GM21367 (cell line): ENCODE data around the gene GBP2.
A peak's percentile ranks its signal among the peaks of the same experiment; 100 is the strongest.

Experiments used
- ATAC-seq: cut with Tn5 transposase; IDR thresholded peaks from one replicate; pipeline ENCODE4 v1.9.1; 2021; ENCODE audit not compliant: unreplicated experiment

GBP2 gene

DNA sequence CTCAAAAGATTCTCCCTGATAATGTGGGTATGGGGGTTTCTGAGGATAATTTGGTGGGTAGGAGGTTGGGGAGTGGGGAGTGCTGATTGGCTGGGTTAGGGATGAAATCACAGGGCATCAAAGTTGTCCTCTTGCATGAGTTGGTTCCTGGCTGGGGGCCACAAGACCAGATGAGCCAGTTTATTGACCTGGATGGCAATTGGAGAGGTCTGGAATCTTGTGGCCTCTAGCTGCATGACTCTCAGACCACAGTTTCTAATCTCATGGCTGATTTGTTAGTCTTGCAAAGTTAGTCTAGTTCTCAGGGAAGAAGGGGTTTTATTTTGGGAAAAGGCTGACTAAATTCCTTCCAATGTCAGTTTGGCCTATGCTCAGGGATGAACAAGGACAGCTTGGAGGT is 57.6 kb downstream of the GBP2 start:
- ATAC-seq, result no peak

DNA sequence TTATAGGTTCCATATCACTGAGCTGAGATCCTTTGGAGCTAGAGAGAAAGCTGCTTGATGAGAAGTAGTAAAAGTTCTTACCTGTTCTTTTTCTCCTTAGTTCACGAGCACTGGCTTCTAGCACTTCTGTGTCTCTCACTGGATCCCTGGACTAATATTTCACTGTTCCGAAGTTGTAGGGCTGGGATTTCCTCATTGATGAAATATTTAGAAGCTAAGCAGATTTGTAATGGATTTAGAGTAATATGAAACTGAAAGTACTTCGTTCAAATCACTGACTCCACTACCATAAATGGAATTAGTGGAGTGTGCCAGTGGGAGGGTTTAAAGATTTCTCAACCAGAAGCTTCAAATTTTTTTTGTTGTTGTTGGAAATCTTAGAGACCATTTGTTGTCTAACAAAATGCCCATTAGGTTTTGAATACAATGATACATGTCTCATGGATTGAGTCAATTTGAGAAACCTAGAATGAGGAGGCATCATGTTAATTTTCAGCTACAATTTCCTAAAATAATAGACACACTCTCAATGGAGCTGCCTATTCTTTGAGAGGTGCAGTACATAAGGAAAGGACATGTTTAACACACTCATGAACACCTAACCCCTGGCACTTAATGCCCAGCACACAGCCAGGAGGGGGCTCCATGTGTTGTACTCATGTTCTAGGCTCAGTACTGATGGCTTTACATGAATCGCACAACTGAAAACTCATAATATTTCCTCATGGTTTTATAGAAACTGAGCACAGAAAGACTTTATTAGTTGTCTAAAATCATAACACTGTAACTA is 60.6 kb downstream of the GBP2 start, which contains the start of gene GBP1:
Gene GBP1, minus strand, starts transcription at position 130 of the 790 bp plus-strand sequence. CDS start 1,974 bp downstream, outside the sequence.
- ATAC-seq, result peak; percentile 52

DNA sequence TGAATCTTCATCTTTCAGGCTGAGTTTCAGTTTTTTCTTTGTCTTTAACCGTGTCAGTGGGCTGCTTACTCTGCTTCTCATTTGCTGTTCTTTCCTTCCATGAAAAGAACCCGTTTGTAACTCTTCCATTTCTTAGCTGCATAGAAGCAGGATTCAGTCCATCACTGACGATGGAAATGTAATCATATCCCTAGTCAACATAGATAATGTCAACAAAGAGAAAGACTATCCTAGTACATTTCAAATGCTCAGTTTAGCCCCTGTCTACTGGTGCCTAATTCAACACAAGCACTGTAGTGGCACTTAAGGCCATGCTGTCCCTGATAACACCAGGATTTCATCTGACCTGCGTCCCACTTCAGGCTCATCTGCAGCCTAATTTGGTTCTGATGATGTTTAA is 61.3 kb downstream of the GBP2 start:
- peak; percentile 40 for ATAC-seq

DNA sequence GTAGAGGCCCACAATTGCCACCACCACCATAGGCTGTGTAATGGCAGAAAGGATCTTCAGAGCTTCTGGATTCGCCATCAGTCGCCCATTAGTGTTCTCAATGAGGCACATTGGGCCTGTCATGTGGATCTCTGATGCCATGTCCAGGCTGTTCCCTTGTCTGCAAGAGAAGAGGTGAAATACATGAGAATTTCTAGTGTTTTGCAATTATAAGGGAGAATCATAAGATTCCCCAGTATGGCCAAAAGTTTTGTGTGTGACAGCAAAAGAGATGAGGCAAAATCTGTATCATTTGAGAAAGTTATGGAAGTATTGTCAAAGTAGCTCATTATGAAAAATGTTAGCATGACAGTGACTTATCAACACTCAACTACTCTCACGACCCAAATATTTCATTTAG is 62.8 kb downstream of the GBP2 start:
- no peak for ATAC-seq

DNA sequence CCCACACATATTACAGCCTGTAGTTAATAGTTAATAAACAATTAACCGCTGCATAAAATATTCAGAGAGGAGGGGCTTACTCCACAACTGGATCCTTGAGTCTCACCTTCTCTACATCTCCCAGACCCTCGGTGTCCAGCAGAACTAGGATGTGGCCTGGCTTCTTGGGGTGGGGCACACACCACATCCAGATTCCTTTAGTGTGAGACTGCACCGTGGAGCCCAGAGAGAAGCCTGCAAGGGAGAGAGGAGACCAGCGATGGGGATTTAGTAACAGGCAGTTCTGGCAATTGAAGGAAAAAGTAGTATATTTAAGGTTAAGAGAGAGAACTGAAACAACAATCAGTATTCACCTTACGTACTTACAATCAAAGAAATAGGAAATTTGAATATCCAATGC is 65.8 kb downstream of the GBP2 start:
- no peak for ATAC-seq
